Skin of body (tissue), 2 donors: Measurements from ENCODE around the gene INPP5J. TPM values are rescaled to one million over a fixed set of nuclear protein-coding genes. Genes with fewer than 3 reads are reported as not detected.
"Not testable (repeated sequence)": the region's sequence is repeated elsewhere in the genome, so short reads cannot be mapped to it uniquely, and the experiment has no call there.

Source experiments
- DNase-seq: peaks from one replicate; lab custom pipeline; 2025; lab: John Stamatoyannopoulos, UW
- total RNA-seq: library from RNA; depleted of rRNA; stranded (reverse); fragments of >200 nt; gene quantifications from one replicate; pipeline ENCODE4 v1.2.3, GENCODE V29; 2014

The INPP5J gene
- total RNA-seq, 1 donor from 2014 or later = 0.39 TPM

- no peak for DNase-seq
These were observed 22.7 kb upstream of the INPP5J start for GRCh38 chr22:31099841-31100761.

- no peak for DNase-seq
These were observed 21.8 kb upstream of the INPP5J start for GRCh38 chr22:31100762-31101525.

GRCh38 chr22:31102441-31103081 is 20.2 kb upstream of the INPP5J start:
- DNase-seq = no peak

- no peak for DNase-seq
These were observed 19.7 kb upstream of the INPP5J start for GRCh38 chr22:31103111-31103510.

- no peak for DNase-seq
These were observed 18.7 kb upstream of the INPP5J start for GRCh38 chr22:31103899-31104694.

- DNase-seq = no peak
These were observed 17.9 kb upstream of the INPP5J start for GRCh38 chr22:31104869-31105268.

- no peak for DNase-seq
These were observed 17.4 kb upstream of the INPP5J start for GRCh38 chr22:31105282-31105929.

GRCh38 chr22:31106001-31106571 is 16.7 kb upstream of the INPP5J start:
- DNase-seq = no peak

GRCh38 chr22:31106731-31107177 is 16.0 kb upstream of the INPP5J start:
- no peak for DNase-seq

- DNase-seq = peak; percentile 92
These were observed 15.4 kb upstream of the INPP5J start, which contains the start of gene SELENOM for GRCh38 chr22:31107178-31107893. TSS of gene SELENOM (minus strand) at chr22:31107568. CDS start at chr22:31107505, 63 bp downstream.

GRCh38 chr22:31107894-31108218 is 14.9 kb upstream of the INPP5J start:
- DNase-seq = no peak

GRCh38 chr22:31112547-31113091 is 10.1 kb upstream of the INPP5J start:
- not testable (repeated sequence) for DNase-seq

- DNase-seq = no peak
These were observed 4.5 kb upstream of the INPP5J start for GRCh38 chr22:31118046-31118820.

GRCh38 chr22:31119026-31119717 is 3.6 kb upstream of the INPP5J start:
- DNase-seq = no peak

GRCh38 chr22:31120230-31120629 is 2.5 kb upstream of the INPP5J start:
- no peak for DNase-seq

- DNase-seq = no peak
These were observed 2.1 kb upstream of the INPP5J start for GRCh38 chr22:31120642-31121041.

- no peak for DNase-seq
These were observed 1.4 kb upstream of the INPP5J start for GRCh38 chr22:31121403-31121802.

GRCh38 chr22:31122196-31122531 is 602 bp upstream of the INPP5J start:
- no peak for DNase-seq
